HAP-1 (cell line): Measurements from ENCODE around the gene LMNA.

Experiments used
- DNase-seq, 2 experiments: peaks; one replicate each; pipeline ENCODE4 v3.0.0-alpha.2; 2016 to 2020; ENCODE audit warnings: low spot score in 2 of 2
- H3K27me3 ChIP-seq: fragments of 250-450 bp; sonication (Bioruptor Pico); 2 replicates; pipeline ENCODE4 v1.5.1; 2020; ENCODE audit warnings: low read depth, mild to moderate bottlenecking, moderate library complexity
- H3K36me3 ChIP-seq: fragments of 250-450 bp; sonication (Bioruptor Pico); replicated peaks from 2 replicates; pipeline ENCODE4 v1.5.1; 2020; ENCODE audit warnings: mild to moderate bottlenecking
- H3K4me1 ChIP-seq: fragments of 250-450 bp; sonication (Bioruptor Pico); 2 replicates; pipeline ENCODE4 v1.5.1; 2020; ENCODE audit warnings: mild to moderate bottlenecking
- H3K4me3 ChIP-seq: fragments of 250-450 bp; sonication (Bioruptor Pico); 2 replicates; pipeline ENCODE4 v1.5.1; 2020; ENCODE audit warnings: mild to moderate bottlenecking, moderate library complexity
- H3K9me3 ChIP-seq: fragments of 250-450 bp; sonication (Bioruptor Pico); 2 replicates; pipeline ENCODE4 v1.5.1; 2020; ENCODE audit warnings: mild to moderate bottlenecking, moderate library complexity
- in situ Hi-C: fragments of 300-500 bp; cut with MboI; formaldehyde crosslinking; loops from 3 replicates; pipeline ENCODE4 v1.14.3; 2020; ENCODE audit warnings: low sequenced_read_pairs, inconsistent platforms, mixed read lengths

LMNA gene

GRCh38 chr1:156090138-156090839, 24.2 kb upstream of the LMNA start:
- H3K4me3 ChIP-seq = no peak overlapping the region
- H3K36me3 ChIP-seq = peaks cover 28% of the 10 kb centered on the region
- DNase-seq = no peak
- H3K9me3 ChIP-seq = no peaks in the 10 kb centered on the region
- H3K4me1 ChIP-seq = peaks cover 23% of the 10 kb centered on the region
- in situ Hi-C loops = loop anchor here (5.0 kb wide), 1 partner anchor 42 kb away; no protein-coding TSS in a partner anchor
- H3K27me3 ChIP-seq = no peaks in the 10 kb centered on the region

DNA sequence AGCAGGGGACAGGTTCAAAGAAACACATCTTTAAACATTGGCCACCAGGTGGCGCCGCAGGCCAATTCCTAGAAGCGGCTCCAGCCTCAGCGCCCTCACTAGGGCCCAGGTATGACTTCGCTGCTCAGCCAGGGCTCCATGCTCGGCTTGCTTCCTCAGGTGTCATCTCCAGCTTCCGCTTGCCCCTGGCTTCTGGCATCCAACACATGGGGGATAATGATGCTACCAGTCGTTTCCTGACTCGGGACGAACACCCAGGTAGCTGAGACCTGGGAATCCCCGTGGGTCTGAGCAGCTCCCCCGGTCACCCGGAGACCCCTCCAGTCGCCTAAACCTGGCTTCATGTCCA, 23.7 kb upstream of the LMNA start:
- Histone ChIP-seq H3K36me3 (peaks cover 28% of the 10 kb centered on the region), H3K4me1 (peaks cover 18% of the 10 kb centered on the region), H3K4me3 (no peak overlapping the region), H3K27me3 (no peaks in the 10 kb centered on the region), H3K9me3 (no peaks in the 10 kb centered on the region)
- in situ Hi-C loops = loop anchor here (5.0 kb wide), 1 partner anchor 41 kb away; no protein-coding TSS in a partner anchor
- peak; percentile 58 to 90 for DNase-seq

DNA sequence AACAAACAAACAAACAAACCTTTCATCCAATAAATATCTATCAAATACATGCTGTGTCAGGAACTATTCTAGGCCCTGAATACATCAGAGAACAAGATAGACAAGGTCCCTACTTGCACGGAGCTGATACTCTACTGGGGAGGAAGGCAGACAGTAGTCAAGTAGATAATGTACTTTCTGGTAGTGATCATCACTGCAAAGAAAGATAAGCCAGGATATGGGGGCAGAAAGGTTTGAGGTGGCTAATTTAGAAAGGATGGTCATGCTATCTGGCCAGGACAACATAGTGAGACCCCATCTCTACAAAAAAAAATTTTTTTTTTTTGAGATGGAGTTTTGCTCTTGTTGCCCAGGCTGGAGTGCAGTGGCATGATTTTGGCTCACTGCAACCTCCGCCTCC, 22.9 kb upstream of the LMNA start:
- in situ Hi-C loops = loop anchor here (5.0 kb wide), 1 partner anchor 41 kb away; no protein-coding TSS in a partner anchor

DNA sequence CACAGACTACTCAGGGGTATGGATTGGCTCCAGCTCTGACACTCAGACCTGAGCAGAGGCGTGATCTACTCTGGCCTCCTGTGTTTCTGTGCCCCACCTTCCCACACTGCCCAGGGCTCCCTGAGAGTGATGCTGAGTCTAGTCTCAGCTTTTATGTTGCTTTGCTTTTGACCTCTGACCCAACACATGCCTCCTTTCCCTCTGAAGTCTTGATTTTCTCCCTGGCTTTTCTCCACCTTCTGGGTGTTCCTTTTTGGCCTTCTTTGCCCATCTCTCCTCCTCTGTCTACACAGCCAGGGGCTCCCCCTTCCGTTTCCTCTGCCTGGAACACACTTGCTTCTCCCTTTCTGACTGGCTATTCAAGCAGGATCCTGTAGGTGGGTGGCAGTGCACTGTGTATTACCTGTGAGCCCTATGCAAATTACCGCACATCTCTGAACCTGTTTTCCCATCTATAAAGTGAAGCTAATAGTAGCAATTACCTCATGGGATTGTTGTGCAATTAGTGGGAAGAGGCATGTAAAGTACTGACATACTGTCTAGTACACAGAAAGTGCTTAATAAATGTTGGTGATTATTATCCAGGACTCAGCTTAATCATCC, 18.5 kb upstream of the LMNA start:
- Histone ChIP-seq H3K4me1 (peaks cover 11% of the 10 kb centered on the region), H3K27me3 (no peaks in the 10 kb centered on the region), H3K9me3 (no peaks in the 10 kb centered on the region), H3K4me3 (no peak overlapping the region), H3K36me3 (peaks cover 26% of the 10 kb centered on the region)
- in situ Hi-C loops = no loop called here
- DNase-seq = no peak

More for the DNA sequence above, 22.9 kb upstream of the LMNA start:
- H3K36me3 ChIP-seq = peaks cover 34% of the 10 kb centered on the region
- H3K4me3 ChIP-seq = no peak overlapping the region
- H3K4me1 ChIP-seq = peaks cover 10% of the 10 kb centered on the region
- DNase-seq = no peak
- H3K9me3 ChIP-seq = no peaks in the 10 kb centered on the region
- H3K27me3 ChIP-seq = no peaks in the 10 kb centered on the region

DNA sequence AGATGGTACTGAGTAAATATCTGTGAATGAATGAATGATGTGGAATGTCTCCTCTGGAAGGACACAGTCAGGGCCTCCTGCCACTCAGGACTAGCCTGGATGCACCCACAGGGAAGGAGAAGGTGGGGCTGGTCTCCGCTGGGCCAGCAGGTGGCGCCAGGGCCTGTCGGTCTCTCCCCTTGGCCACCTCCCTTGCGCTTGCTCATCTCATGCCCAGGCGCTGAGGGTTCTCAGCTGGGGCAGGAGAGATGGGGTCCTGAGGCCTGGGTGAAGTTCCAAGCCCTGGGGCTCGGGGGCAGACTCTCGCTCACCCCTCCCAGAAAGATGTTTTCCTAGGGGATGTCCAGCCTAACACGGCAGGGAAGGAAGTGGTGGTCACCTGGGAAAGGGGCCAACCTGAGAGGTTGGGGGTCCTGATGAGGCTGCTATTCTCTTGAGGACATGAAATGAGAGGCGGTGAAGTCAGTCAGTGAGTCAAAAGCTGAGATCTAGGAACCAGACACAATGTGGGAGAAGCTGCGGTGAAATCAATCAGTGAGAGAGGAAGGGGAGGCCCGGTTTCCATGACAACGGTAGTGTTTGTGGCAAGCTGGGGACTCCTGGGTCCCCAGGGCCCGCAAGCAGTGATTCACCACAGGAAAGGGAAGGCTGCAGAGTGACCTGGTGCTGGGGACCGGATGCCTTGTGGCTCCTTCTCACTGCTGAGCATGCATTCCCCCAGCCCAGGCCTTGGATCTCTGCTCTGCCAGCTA, 17.7 kb upstream of the LMNA start:
- Histone ChIP-seq H3K36me3 (peaks cover 18% of the 10 kb centered on the region), H3K27me3 (no peaks in the 10 kb centered on the region), H3K9me3 (no peaks in the 10 kb centered on the region), H3K4me1 (peaks cover 14% of the 10 kb centered on the region), H3K4me3 (no peak overlapping the region)
- peak; percentile 73 to 91 for DNase-seq
- in situ Hi-C loops = no loop called here

GRCh38 chr1:156097499-156098178, 16.9 kb upstream of the LMNA start:
- in situ Hi-C loops = no loop called here
- peaks cover 14% of the 10 kb centered on the region for H3K4me1 ChIP-seq
- H3K4me3 ChIP-seq = no peak overlapping the region
- no peak for DNase-seq
- peaks cover 15% of the 10 kb centered on the region for H3K36me3 ChIP-seq
- H3K27me3 ChIP-seq = no peaks in the 10 kb centered on the region
- no peaks in the 10 kb centered on the region for H3K9me3 ChIP-seq

GRCh38 chr1:156098784-156099183, 15.7 kb upstream of the LMNA start:
- no peaks in the 10 kb centered on the region for H3K27me3 ChIP-seq
- in situ Hi-C loops = no loop called here
- no peaks in the 10 kb centered on the region for H3K9me3 ChIP-seq
- DNase-seq = no peak
- no peak overlapping the region for H3K4me3 ChIP-seq
- peaks cover 14% of the 10 kb centered on the region for H3K4me1 ChIP-seq
- peaks cover 11% of the 10 kb centered on the region for H3K36me3 ChIP-seq

GRCh38 chr1:156099282-156099681, 15.2 kb upstream of the LMNA start:
- H3K36me3 ChIP-seq = peaks cover 6% of the 10 kb centered on the region
- no peak for DNase-seq
- peaks cover 14% of the 10 kb centered on the region for H3K4me1 ChIP-seq
- in situ Hi-C loops = no loop called here
- H3K9me3 ChIP-seq = no peaks in the 10 kb centered on the region
- H3K27me3 ChIP-seq = no peaks in the 10 kb centered on the region
- no peak overlapping the region for H3K4me3 ChIP-seq

- no peaks in the 10 kb centered on the region for H3K27me3 ChIP-seq
- peaks cover 14% of the 10 kb centered on the region for H3K4me1 ChIP-seq
- H3K36me3 ChIP-seq = peaks cover 8% of the 10 kb centered on the region
- H3K4me3 ChIP-seq = no peak overlapping the region
- in situ Hi-C loops = no loop called here
- DNase-seq = peak in 1 of 2 experiments; percentile 50
- H3K9me3 ChIP-seq = no peaks in the 10 kb centered on the region
Observed at GRCh38 chr1:156100205-156100995, 14.1 kb upstream of the LMNA start.

GRCh38 chr1:156101880-156102279, 12.6 kb upstream of the LMNA start:
- Histone ChIP-seq H3K9me3 (no peaks in the 10 kb centered on the region), H3K36me3 (peaks cover 3% of the 10 kb centered on the region; the same call in 1 of the 2 replicates), H3K4me1 (peaks cover 22% of the 10 kb centered on the region), H3K4me3 (no peak overlapping the region), H3K27me3 (no peaks in the 10 kb centered on the region)
- in situ Hi-C loops = no loop called here
- no peak for DNase-seq

DNA sequence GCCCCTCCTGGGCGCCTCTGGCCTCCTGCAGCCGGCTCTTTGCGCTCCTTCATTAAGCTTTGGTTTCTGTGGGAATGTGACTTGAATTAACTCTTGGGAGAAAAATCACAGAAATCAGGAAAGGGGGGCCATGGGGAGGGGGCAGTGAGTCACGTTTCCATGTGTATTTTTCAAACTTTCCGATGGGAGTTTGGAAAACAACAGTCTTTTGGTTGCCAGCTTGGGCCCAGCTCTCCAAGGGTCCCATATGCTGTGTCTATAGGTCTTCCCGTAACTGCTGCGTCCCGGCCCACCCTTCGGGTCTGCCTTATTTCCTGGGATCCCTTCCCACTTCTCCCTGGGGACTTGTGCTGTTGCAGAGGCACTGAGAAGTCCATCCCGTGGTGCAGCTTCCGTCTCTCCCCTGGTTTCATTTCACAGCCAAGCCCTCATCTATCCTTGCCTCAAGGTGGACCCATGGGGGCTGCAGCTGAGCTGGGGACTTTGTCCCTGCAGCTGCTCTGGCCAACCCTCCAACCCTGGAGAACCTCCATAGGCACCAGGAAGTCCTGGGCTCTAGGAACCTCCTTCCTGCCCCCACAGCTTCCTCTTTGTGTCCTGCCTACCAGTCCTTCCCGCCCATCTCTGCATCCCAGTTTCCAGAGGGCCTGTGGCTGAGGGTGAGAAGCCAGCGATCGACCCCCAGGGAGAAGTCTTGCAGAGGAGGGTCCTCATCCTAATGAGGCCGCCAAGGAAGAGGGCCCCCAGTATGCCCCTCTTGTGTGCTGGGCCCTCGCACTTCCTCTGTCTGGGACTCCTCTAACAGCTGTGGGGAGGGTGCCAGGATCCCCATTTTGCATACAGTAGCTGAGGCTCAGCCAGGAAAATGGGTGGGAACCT, 11.6 kb upstream of the LMNA start:
- Histone ChIP-seq H3K4me3 (no peak overlapping the region), H3K4me1 (peaks cover 22% of the 10 kb centered on the region), H3K9me3 (no peaks in the 10 kb centered on the region), H3K36me3 (0 out of 2 replicates have a peak, but pooled peaks cover 3% of the 10 kb centered on the region), H3K27me3 (no peaks in the 10 kb centered on the region)
- DNase-seq = no peak
- in situ Hi-C loops = no loop called here

DNA sequence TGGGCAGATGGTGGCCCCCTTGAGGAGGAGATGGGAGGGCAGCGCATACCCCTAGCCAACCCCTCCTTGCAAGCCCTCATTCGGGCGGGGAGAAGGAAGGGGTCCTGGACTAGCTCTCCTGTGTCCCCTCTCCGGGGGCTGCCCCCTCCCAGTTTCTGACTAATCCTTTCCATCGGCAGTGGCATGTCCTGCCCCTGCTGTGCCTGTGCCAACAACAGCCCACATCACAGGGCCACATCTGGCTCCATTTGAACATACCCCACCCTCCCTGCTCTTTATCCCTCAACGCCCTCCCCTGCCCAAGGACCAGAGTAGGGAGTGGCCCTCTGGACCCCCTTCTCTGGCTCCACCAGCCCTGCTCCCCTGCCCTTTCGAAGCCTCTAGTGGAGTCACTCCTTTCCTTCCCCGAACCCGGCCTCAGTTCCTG, 11.0 kb upstream of the LMNA start:
- Histone ChIP-seq H3K4me1 (peaks cover 22% of the 10 kb centered on the region), H3K9me3 (no peaks in the 10 kb centered on the region), H3K27me3 (no peaks in the 10 kb centered on the region), H3K36me3 (0 out of 2 replicates have a peak, but pooled peaks cover 3% of the 10 kb centered on the region), H3K4me3 (no peak overlapping the region)
- in situ Hi-C loops = no loop called here
- no peak for DNase-seq
